Retina (tissue), 1 donor: ENCODE results near the gene HMGCL.
"Not testable (repeated sequence)": the region's sequence is repeated elsewhere in the genome, so short reads cannot be mapped to it uniquely, and the experiment has no call there.

Experiments
- DNase-seq: peaks from one replicate; pipeline ENCODE4 v3.0.0-alpha.2; 2016

HMGCL gene

GRCh38 chr1:23797478-23798448, 27.5 kb downstream of the HMGCL start:
- no peak for DNase-seq

- DNase-seq, result no peak
These were observed 28.6 kb downstream of the HMGCL start for GRCh38 chr1:23796466-23797271.

DNA sequence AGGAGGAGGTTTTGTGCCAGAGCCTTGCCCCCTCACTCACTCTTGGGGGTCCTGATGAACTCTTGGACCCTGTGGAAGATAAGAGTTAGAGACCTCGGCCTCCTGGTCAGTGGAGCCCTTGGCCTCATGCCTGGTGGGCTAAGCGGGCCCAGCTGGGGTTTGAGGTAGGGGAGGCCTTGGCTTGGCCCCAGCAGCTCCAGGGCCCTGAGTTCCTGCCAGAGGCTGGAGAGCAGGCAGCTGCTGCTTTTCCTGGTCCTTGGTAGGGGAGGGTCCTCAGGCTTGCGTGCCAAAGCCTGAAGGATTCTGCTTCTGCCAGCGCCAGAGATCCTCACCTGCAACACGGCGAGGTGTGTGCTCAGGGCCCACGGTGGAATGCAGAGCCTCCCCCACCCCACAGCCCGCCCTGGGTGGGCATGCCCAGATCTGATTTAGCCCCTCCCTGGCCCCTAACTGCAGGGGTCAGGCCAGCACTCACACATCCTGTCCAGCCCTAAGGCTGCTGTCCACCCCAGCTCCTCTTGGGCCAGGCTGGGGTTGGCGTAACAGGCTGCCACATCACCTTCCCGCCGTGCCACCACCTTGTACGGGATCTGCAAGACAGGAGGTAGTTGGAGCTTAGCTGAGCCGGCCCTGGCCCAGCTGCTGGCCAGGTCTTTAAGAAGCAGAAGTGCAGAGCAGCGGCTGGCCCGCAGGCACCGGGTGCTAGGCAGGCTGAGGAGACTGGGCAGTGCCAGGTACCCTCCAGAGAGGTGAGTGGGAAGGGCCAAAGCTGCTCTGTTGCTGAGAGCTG, 29.4 kb downstream of the HMGCL start:
- DNase-seq, result no peak

GRCh38 chr1:23794732-23795182, 30.5 kb downstream of the HMGCL start:
- DNase-seq, result not testable (repeated sequence)

DNA sequence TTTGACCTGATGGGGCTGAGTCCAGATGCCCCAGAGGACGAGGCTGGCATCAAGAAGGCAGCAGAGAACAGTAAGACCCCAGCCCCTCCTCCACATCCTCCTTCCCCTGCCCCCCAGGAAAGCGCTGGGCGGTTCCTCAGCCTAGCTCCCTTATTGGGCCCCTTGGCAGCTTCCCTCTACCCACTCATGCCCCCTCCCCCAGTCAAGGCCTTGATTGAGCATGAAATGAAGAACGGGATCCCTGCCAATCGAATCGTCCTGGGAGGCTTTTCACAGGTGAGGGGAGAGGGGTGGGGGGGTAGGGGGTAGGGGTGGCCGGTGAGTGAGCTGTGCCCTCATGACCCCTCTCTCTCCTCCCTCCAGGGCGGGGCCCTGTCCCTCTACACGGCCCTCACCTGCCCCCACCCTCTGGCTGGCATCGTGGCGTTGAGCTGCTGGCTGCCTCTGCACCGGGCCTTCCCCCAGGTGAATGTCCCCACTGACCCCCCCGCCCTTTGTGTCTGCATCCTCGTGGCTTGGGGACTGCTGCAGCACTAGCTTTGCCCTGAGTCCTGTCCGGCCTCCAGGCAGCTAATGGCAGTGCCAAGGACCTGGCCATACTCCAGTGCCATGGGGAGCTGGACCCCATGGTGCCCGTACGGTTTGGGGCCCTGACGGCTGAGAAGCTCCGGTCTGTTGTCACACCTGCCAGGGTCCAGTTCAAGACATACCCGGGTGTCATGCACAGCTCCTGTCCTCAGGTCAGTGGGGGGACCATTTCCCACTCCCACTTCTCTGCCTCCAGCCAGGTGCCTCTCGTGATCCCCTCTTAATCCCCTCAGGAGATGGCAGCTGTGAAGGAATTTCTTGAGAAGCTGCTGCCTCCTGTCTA, 31.1 kb downstream of the HMGCL start:
- no peak for DNase-seq

- no peak for DNase-seq
These were observed 32.0 kb downstream of the HMGCL start for GRCh38 chr1:23793018-23793781.

DNA sequence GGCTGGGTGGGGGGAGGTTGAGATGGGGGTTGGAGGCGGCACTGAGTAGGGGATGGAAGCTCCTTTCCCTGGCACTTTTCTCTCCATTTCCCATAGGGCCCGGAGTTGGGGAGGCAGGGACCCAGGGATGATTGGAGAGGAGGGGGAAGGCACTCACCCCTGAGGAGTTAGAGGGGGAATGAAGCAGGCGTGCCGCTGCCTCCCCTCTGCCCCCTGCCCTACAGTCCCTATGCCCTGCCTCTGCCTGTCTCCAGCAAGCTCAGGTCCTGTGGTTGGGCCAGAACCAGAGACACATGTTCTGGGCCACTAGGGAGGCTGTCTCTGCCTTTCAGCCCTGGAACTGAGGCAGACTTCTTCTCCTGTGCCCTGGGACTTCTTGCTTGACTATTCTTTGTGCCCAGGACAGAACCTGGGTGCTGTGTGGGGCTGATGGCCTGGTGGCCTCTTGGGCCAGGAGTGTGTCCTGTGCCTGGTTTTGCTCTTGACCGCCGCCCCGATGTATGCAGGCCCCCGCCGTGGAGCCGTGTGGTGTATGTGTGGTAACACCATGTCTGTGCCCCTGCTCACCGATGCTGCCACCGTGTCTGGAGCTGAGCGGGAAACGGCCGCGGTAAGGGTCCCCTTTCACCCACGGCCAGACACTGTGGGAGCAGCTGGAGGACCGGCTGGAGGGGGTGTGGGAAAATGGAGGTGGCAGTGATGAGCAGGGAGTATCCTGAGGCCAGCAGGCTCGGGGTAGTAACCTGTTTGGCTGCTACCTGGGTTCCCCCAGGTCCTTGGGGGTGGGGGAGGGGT, 32.9 kb downstream of the HMGCL start:
- DNase-seq, result no peak

DNA sequence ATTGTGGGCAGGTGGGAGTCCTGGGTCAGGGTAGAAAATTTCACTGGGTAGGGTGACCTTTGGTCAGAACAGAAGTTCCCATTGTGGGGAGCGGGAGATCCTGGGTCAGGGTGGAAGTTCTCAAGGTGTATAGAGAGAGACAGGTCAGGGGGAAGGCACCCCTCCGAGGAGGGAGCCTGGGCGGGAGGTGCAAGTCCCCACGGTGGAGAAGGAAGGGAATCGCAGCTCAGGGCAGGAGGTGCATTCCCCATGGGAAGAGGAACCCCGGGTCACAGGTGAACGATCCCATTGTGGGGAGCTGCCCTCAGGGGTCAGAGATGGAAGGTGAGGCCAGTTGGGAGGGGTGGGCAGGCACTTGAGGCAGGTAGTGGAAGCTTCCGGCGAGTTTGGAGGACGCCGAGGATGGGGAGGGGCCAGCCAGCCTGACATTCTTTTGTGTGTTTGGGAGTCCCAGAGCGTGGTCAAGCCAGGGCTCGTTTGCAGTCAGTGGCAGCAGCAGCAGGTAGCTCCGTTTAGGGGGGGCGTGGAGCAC, 33.6 kb downstream of the HMGCL start:
- peak; percentile 32 for DNase-seq

- DNase-seq, result peak; percentile 91
These were observed 34.3 kb downstream of the HMGCL start, which contains the start of gene LYPLA2 for GRCh38 chr1:23790696-23791515. TSS of gene LYPLA2 (plus strand) at chr1:23791145. CDS start at chr1:23792683, 1,538 bp downstream.

DNA sequence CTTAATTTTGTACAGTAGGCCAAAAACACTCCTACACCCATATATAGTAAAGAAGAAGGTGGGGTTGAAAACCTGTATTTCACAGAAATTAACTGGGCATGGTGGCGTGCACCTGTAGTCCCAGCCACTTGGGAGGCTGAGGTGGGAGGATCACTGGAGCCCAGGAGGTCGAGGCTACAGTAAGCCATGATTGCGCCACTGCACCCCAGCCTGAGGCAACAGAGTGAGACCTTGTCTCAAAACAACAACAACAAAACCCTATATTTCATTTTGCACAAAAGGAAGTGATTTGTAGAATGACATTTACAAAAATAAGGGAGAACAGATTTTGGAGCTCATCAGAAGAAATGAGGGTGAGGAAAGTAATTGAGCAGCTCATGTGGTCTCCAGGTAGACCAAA, 36.5 kb downstream of the HMGCL start:
- DNase-seq, result no peak

DNA sequence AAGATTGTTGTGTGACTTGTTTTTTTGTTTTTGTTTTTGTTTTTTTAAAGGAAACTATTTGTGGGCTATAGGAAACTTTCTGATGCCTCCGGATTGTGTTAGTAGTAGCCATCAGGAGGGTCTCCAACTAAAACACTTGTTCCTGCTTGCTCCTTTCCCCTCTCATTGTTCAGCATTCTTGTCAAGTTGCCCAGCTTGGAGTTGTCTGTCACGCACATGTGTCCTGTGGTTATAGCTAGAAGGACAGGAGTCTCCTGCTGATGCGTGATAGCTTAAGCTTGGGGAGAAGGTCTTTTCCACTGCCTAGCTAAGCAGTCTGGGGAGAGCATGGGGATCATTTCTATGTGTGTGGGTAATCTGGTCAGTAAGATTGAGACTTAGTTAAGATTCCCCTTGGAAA, 37.5 kb downstream of the HMGCL start:
- no peak for DNase-seq

DNA sequence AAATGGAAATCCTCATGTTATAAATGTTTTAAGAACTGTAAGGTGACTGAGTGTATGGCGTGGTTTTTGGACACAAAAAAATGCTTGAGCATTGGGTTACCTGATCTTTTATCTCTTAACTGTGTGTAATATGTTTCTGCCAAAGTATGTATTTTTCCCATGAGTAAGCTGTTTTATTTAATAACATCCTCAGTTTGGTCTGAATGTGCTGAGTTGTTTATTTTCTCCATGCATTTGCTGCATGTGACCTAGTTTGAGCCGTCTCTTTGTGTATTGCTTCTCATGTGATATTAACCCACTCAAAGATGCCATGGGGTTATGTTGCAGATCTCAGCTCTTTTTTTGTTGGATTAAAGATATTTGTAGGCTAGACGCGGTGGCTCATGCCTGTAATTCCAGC, 40.4 kb downstream of the HMGCL start:
- no peak for DNase-seq

- not testable (repeated sequence) for DNase-seq
These were observed 42.1 kb downstream of the HMGCL start for GRCh38 chr1:23783141-23783540.

- no peak for DNase-seq
These were observed 45.3 kb downstream of the HMGCL start for GRCh38 chr1:23779826-23780371.

- peak; percentile 88 for DNase-seq
These were observed 47.0 kb downstream of the HMGCL start, which contains the start of gene PITHD1 for GRCh38 chr1:23777979-23778814. TSS of gene PITHD1 (plus strand) at chr1:23778418. CDS start at chr1:23778516, 98 bp downstream.

GRCh38 chr1:23776217-23776616, 49.0 kb downstream of the HMGCL start:
- no peak for DNase-seq

- no peak for DNase-seq
These were observed 50.9 kb downstream of the HMGCL start for GRCh38 chr1:23774174-23774880.
